ENCODE results near the gene UGT1A8. TPM values are rescaled to one million over a fixed set of nuclear protein-coding genes. Genes with fewer than 3 reads are reported as not detected.

UGT1A8 gene
- total RNA-seq, 4 donors from 2014 or later = 0.34 TPM; not detected in 3

DNA sequence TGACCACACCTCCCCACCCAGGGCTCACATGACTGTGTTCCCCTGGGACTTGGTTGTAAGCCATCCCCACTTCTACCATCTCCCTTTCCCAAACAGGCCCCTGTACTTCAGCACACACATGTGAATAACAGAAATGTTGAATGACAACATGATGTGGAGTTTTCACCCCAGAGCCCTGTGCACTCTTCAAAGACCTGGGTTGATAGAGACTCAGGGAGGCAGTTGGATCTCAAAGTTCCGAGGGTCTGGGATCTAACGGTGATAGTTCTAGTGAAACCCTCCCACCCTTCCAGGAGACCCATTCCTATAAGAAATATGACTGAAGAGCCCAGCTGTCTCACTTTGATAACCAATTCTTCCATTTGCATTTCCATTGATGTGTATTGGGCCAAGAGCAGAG lies 160.6 kb downstream of the UGT1A8 start, which contains the start of gene MROH2A:
Gene MROH2A (plus strand): TSS at position 301 of the 400 bp plus-strand sequence. CDS start 1,029 bp downstream, outside the sequence.
- H3K4me1 ChIP-seq = no peaks in the 10 kb centered on the region
- no peak for TF ChIP-seq POLR2A (IDR thresholded peaks at IDR 0.05)
- TF ChIP-seq, protein P1, sequence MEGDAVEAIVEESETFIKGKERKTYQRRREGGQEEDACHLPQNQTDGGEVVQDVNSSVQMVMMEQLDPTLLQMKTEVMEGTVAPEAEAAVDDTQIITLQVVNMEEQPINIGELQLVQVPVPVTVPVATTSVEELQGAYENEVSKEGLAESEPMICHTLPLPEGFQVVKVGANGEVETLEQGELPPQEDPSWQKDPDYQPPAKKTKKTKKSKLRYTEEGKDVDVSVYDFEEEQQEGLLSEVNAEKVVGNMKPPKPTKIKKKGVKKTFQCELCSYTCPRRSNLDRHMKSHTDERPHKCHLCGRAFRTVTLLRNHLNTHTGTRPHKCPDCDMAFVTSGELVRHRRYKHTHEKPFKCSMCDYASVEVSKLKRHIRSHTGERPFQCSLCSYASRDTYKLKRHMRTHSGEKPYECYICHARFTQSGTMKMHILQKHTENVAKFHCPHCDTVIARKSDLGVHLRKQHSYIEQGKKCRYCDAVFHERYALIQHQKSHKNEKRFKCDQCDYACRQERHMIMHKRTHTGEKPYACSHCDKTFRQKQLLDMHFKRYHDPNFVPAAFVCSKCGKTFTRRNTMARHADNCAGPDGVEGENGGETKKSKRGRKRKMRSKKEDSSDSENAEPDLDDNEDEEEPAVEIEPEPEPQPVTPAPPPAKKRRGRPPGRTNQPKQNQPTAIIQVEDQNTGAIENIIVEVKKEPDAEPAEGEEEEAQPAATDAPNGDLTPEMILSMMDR (IDR thresholded peaks at IDR 0.05) = no peak
- H3K36me3 ChIP-seq = no peaks in the 10 kb centered on the region
- WGBS, 2 donors = 89 to 92% methylated on average over 2 of the region's 2 CpGs
- H3K27ac ChIP-seq = no peak within 1 kb of the TSS
- H3K9me3 ChIP-seq = no peaks in the 10 kb centered on the region
- DNase-seq = no peak
- H3K27me3 ChIP-seq = no peaks in the 10 kb centered on the region
- intact Hi-C loops (cut with DNase I) = no loop called here
- no peak within 1 kb of the TSS for H3K4me3 ChIP-seq (replicated peaks in 1 of 3)

DNA sequence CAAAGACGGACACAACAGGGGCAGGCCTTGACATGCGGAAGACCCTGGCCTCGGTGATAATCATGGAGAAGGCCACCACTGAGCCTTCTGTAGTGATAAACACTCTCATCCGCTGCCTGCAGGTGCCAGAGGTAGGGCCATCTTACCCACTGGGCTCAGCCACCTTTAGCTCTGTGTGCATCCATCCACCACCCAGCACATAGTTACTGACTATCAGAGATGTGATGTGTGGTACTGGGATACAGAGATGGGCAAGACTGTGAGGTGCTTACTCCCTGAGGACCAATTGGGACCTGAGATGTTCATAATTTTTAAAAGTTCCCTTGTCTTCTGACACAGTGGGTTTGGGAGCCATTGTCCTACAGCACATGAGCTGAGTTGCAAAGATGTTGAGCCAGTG lies 162.3 kb downstream of the UGT1A8 start:
- no peaks in the 10 kb centered on the region for H3K4me1 ChIP-seq
- intact Hi-C loops (cut with DNase I) = no loop called here
- no peaks in the 10 kb centered on the region for H3K27me3 ChIP-seq
- no peaks in the 10 kb centered on the region for H3K36me3 ChIP-seq
- H3K9me3 ChIP-seq = no peaks in the 10 kb centered on the region
- TF ChIP-seq POLR2A (IDR thresholded peaks at IDR 0.05) = no peak
- TF ChIP-seq, protein P1 (IDR thresholded peaks at IDR 0.05) = no peak
- DNase-seq = no peak
- WGBS, 2 donors = 93 to 94% methylated on average over 3 to 4 of the region's 4 CpGs
- no peak overlapping the region for H3K27ac ChIP-seq
- no peak overlapping the region for H3K4me3 ChIP-seq (replicated peaks in 1 of 3)

DNA sequence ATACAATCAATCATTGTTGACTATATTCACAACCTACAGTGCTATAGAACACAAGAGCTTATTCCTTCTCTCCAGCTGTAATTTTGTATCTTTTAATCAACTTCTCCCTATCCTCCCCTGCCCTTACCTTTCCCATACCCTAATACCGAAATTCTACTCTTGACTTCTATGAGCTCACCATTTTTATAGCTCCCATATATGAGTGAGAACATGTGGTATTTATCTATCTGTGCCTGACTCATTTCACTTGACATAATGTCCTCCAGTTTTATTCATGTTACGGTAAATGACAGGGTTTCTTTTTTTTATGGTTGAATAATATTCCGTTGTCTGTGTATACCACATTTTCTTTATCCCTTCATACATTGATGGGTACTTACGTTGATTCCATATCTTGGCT lies 163.3 kb downstream of the UGT1A8 start:
- DNase-seq = no peak
- Histone ChIP-seq H3K9me3 (no peaks in the 10 kb centered on the region), H3K36me3 (no peaks in the 10 kb centered on the region), H3K27ac (no peak overlapping the region), H3K4me3 (replicated peaks in 1 of 3) (no peak overlapping the region), H3K27me3 (no peaks in the 10 kb centered on the region), H3K4me1 (no peaks in the 10 kb centered on the region)
- intact Hi-C loops (cut with DNase I) = no loop called here
- TF ChIP-seq, protein P1 (IDR thresholded peaks at IDR 0.05) = no peak
- no peak for TF ChIP-seq POLR2A (IDR thresholded peaks at IDR 0.05)
- WGBS, 2 donors = 88 to 89% methylated on average over 4 of the region's 4 CpGs

DNA sequence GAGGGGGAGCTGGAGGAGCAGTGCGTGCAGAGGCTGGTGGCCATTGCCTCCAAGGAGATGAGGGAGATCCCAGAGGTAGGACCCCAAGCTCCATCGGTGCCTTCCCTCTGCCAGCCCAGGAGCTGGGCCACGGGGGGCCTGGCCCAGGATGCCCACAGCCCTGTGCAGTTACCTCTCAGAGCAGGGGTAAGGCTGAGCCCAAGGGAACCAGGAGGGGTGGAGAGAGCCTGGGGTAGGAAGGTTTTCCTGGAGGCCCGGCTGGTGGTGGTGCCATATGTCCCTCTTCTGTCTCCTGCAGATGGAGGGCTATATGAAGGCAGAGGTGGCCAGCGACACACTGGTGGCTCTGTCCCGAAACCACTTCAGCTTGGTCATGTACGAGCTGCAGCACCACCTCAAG lies 172.1 kb downstream of the UGT1A8 start:
- no peak for DNase-seq
- no peak for TF ChIP-seq POLR2A (IDR thresholded peaks at IDR 0.05)
- TF ChIP-seq, protein P1 (IDR thresholded peaks at IDR 0.05) = no peak
- intact Hi-C loops (cut with DNase I) = no loop called here
- no peaks in the 10 kb centered on the region for H3K27me3 ChIP-seq
- H3K27ac ChIP-seq = no peak overlapping the region
- H3K4me1 ChIP-seq = no peaks in the 10 kb centered on the region
- H3K36me3 ChIP-seq = no peaks in the 10 kb centered on the region
- 93 to 96% methylated on average over 6 to 7 of the region's 7 CpGs for WGBS, 2 donors
- no peaks in the 10 kb centered on the region for H3K9me3 ChIP-seq
- H3K4me3 ChIP-seq (replicated peaks in 1 of 3) = no peak overlapping the region

DNA sequence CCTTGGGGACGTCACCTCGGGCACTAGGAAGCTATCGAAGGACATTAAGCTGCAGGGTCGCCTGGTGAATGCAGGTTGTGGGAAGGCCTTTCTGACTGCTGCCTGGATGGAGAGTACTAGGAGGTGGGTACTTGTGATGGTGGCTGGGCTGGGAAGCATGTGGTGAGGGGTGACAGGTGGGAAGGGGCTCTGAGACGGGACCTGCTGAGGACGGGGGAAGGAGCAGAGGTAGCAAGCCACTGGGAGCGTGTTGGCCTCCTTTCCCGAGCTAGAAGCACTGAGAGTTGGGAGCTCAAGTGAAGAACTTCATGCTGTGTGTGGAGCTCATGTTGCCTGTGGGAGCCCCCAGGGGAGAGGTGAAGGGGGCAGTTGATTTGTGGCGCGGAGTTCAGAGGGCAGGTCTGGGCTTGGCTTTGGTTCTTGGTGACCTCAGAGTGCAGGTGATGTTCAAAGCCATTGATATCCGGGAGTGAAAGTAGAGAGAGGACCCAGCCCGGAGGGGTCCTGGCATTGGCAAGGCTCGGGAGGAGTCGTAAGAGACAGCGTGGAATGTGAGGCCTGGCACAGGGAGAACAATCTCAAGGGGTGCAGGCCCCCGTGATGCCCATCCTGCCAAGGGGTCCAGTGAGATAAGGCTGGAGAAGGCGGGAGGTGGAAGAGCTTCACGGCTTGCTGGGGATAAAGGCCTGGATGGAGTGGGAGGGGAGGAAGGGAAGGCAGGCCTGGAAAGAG lies 173.9 kb downstream of the UGT1A8 start:
- Histone ChIP-seq H3K4me3 (replicated peaks in 1 of 3) (no peak overlapping the region), H3K27ac (no peak overlapping the region), H3K4me1 (no peaks in the 10 kb centered on the region), H3K9me3 (no peaks in the 10 kb centered on the region), H3K27me3 (no peaks in the 10 kb centered on the region), H3K36me3 (no peaks in the 10 kb centered on the region)
- no peak for TF ChIP-seq POLR2A (IDR thresholded peaks at IDR 0.05)
- TF ChIP-seq, protein P1 (IDR thresholded peaks at IDR 0.05) = no peak
- DNase-seq = no peak
- 83 to 86% methylated on average over 18 of the region's 18 CpGs for WGBS, 2 donors
- intact Hi-C loops (cut with DNase I) = no loop called here
